Measurements from ENCODE around the gene GATAD2A.

The GATAD2A gene

GRCh38 chr19:19551853-19552192 lies 146.3 kb downstream of the GATAD2A start:
- Histone ChIP-seq H3K9ac (ENCODE audit: low read length) (no peak overlapping the region), H3K9me3 (ENCODE audit: control insufficient read depth, low read length) (no peaks in the 10 kb centered on the region), H3K27me3 (ENCODE audit: control insufficient read depth, insufficient read depth, low read length) (peaks cover 38% of the 10 kb centered on the region), H3K4me1 (ENCODE audit: control insufficient read depth, insufficient read depth, low read length) (no peaks in the 10 kb centered on the region), H3K36me3 (ENCODE audit: control insufficient read depth, insufficient read depth, low read length) (no peaks in the 10 kb centered on the region), H3K4me3 (ENCODE audit: low read length) (no peak overlapping the region)

- no peaks in the 10 kb centered on the region for H3K4me1 ChIP-seq (ENCODE audit: control insufficient read depth, insufficient read depth, low read length)
- no peaks in the 10 kb centered on the region for H3K9me3 ChIP-seq (ENCODE audit: control insufficient read depth, low read length)
- no peaks in the 10 kb centered on the region for H3K36me3 ChIP-seq (ENCODE audit: control insufficient read depth, insufficient read depth, low read length)
- H3K9ac ChIP-seq (ENCODE audit: low read length), result no peak overlapping the region
- H3K4me3 ChIP-seq (ENCODE audit: low read length), result no peak overlapping the region
- H3K27me3 ChIP-seq (ENCODE audit: control insufficient read depth, insufficient read depth, low read length), result peaks cover 29% of the 10 kb centered on the region
Measured at GRCh38 chr19:19552798-19553197, 147.3 kb downstream of the GATAD2A start.

GRCh38 chr19:19553670-19554069 lies 148.2 kb downstream of the GATAD2A start:
- Histone ChIP-seq H3K4me1 (ENCODE audit: control insufficient read depth, insufficient read depth, low read length) (no peaks in the 10 kb centered on the region), H3K27me3 (ENCODE audit: control insufficient read depth, insufficient read depth, low read length) (peaks cover 22% of the 10 kb centered on the region), H3K36me3 (ENCODE audit: control insufficient read depth, insufficient read depth, low read length) (no peaks in the 10 kb centered on the region), H3K9me3 (ENCODE audit: control insufficient read depth, low read length) (no peaks in the 10 kb centered on the region), H3K9ac (ENCODE audit: low read length) (no peak overlapping the region), H3K4me3 (ENCODE audit: low read length) (no peak overlapping the region)

GRCh38 chr19:19554074-19555023 lies 148.9 kb downstream of the GATAD2A start:
- no peak overlapping the region for H3K4me3 ChIP-seq (ENCODE audit: low read length)
- no peak overlapping the region for H3K9ac ChIP-seq (ENCODE audit: low read length)
- H3K27me3 ChIP-seq (ENCODE audit: control insufficient read depth, insufficient read depth, low read length), result peaks cover 15% of the 10 kb centered on the region
- no peaks in the 10 kb centered on the region for H3K9me3 ChIP-seq (ENCODE audit: control insufficient read depth, low read length)
- no peaks in the 10 kb centered on the region for H3K4me1 ChIP-seq (ENCODE audit: control insufficient read depth, insufficient read depth, low read length)
- no peaks in the 10 kb centered on the region for H3K36me3 ChIP-seq (ENCODE audit: control insufficient read depth, insufficient read depth, low read length)

- Histone ChIP-seq H3K4me1 (ENCODE audit: control insufficient read depth, insufficient read depth, low read length) (no peaks in the 10 kb centered on the region), H3K4me3 (ENCODE audit: low read length) (no peak overlapping the region), H3K27me3 (ENCODE audit: control insufficient read depth, insufficient read depth, low read length) (peaks cover 6% of the 10 kb centered on the region), H3K9ac (ENCODE audit: low read length) (no peak overlapping the region), H3K9me3 (ENCODE audit: control insufficient read depth, low read length) (no peaks in the 10 kb centered on the region), H3K36me3 (ENCODE audit: control insufficient read depth, insufficient read depth, low read length) (no peaks in the 10 kb centered on the region)
Measured at GRCh38 chr19:19558055-19558454, 152.6 kb downstream of the GATAD2A start.

All from mucosa of stomach (tissue), 1 donor.